ENCODE results near the gene TBC1D14.

- TF ChIP-seq POLR2A (IDR thresholded peaks at IDR 0.05) (no peak), CTCF (IDR thresholded peaks at IDR 0.05) (no peak)
Measured at GRCh38 chr4:7016512-7016911, 106.9 kb downstream of the TBC1D14 start.
